ENCODE data around the gene CPED1.

- TF ChIP-seq CTCF (IDR thresholded peaks at IDR 0.05) (no peak), EZH2phosphoT487 (IDR thresholded peaks at IDR 0.05) (no peak), EZH2 (IDR thresholded peaks at IDR 0.05) (no peak)
These were observed 296.7 kb downstream of the CPED1 start for GRCh38 chr7:121285066-121285667.
